Measurements from ENCODE around the gene HMCN2.

HMCN2 gene

DNA sequence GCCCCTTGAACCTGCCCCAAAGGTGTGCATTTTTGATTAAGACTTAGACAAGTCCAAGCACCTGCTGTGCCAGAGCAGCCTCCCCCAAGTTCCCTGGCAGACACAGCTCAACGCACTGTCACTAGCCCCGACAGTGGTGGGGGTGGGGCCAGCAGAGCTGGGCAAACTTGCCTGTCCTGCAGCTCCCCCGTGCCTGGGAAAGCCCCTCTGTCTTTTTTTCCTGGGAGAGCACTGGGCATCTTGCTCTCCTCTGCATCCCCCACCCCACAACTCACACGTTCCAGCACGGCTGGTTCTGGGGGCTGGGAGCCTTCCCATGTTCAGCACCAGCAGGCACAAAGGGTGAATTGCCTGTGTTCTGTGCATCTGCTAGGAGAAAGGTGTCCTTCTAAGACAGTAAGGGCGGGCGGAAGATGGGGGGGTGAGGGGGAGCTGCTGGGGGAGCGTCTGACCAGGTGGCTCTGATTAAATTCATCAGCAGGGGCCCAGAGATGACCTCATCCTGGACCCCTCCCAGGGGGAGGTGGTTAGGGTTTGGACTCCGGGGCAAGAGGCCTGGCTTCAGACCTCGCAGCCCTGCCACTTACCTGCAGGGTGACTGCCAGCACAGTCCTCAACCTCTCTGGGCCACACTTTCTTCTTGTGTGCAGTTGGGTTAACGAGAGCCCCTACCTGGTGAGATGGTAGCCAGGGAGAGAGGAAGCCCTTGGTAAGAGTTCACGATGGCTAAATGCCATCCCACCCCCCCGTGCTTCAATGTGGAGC, 23.5 kb downstream of the HMCN2 start:
- DNase-seq (ENCODE audit: low read depth in 2 of 2, low spot score in 1 of 2): no peak

DNA sequence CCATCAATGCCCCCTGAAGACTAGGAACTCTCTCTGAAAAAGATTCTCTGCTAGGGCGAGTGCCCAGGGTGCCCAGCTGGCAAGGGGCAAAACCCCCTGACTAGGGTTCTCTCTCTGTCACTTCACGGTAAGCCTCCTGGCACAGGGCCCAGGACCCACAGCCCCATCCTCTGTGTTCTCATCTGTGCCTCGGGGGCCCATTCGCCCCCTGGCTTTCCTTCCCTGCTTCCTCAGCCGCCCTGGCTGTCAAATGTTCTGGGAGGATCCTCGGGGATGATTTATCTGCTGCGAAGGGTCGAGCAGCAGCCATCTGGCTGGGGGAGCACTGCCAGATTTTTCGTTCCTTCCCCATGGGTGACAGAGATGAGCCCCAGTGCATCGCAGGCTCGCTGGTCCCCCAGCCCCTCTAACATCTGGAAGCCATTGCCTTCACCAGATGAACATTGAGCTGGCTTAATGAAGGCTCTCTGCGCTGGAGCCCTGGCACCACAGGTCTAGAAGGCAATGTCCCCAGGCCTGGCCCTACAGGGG, 24.2 kb downstream of the HMCN2 start:
- no peak for DNase-seq (ENCODE audit: low read depth in 2 of 2, low spot score in 1 of 2)

DNA sequence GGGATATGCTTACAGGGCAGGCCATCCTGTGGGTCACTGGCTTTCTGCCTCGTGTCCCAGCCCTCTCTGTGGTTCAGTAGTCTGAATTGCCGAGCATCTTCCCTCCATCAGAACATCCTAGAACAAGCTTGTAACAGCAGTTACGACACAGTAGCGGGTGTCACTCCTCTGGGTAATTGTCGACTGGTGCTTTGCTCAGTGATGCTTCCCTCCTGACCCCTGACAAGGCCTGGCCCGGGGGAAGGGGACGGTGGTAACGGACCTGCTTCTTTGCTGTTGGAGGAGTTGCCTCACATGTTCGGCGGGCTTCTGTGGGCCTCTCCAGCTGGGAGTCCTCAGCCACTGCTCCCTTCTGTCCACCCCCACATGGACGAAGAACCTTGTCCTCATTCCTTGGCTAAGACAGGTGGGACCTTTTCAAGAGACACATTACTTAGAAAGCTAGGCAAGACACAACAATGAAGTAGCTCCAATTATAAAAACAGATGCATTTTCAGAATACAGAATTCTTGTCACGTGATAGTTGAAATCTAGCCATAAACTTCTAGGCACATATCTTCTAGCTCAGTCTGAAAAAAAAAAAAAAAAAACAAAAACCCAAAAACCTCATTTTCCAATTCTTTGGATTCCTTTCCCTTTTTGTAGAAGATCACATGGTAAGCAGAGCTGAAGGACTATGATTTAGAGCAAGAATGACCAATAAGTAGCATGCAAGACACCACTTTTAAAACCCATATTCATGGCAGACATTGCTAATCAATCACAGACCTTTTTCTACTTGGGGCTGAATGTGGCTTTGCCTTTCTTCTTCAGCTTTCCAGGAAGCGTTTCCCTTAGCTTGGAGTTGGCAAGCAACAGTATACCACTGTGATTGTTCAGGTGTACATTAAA, 25.0 kb downstream of the HMCN2 start:
- DNase-seq (ENCODE audit: low read depth in 2 of 2, low spot score in 1 of 2): no peak

DNA sequence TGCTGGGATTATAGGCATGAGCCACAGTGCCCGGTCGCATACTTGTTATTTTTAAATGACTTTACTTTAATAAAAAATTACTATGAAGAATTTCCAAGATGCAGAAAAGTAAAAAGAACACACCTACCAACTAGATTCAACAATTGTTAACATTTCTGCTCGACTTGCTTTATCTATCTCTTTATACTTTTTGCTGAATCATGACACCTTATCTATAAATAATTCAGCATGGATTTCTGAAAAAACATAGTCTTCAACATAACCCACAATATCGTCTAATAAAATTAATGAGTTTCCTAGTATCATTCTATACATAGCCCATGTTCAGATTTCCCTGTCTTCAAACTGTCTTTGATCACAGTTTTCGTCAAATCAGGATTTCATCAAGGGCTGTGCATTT, 25.9 kb downstream of the HMCN2 start:
- DNase-seq (ENCODE audit: low read depth in 2 of 2, low spot score in 1 of 2): no peak

DNA sequence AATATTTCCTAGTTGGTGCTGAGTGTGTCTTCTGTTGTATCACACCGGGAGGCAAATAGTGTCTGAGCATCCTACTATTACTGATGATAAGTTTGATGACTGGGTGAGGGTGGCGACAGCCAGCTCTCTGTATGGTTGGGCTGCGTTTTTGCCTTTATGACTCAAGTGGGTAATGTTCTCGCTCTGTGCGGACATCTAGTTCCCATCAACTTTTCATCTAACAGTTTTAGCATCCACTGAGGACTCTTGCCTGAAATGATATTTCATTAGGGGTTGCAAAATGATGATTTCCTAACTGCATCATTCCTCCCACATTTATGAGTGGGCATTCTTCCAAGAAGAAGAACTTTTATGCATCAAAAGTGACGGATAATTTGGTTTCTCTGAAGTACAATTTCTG, 26.5 kb downstream of the HMCN2 start:
- no peak for DNase-seq (ENCODE audit: low read depth in 2 of 2, low spot score in 1 of 2)

DNA sequence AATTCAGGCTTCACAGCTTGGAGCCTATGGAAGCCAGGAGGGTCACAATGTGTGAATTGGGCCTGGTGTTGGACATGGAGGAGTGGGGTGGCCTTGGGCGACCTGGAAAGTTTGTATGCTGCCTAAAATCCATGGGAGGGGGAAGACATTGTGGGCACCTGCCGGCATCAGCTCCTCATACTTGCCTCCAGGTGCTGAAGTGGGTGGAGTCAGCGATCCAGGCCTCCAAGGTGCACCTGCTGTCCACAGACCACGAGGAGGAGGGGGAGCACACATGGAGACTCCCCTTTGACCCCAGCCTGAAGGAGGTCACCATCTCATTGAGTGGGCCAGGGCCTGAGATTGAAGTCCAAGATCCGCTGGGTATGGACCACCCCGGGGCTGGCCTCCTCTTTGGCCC, 29.1 kb downstream of the HMCN2 start:
- DNase-seq (ENCODE audit: low read depth in 2 of 2, low spot score in 1 of 2): no peak

DNA sequence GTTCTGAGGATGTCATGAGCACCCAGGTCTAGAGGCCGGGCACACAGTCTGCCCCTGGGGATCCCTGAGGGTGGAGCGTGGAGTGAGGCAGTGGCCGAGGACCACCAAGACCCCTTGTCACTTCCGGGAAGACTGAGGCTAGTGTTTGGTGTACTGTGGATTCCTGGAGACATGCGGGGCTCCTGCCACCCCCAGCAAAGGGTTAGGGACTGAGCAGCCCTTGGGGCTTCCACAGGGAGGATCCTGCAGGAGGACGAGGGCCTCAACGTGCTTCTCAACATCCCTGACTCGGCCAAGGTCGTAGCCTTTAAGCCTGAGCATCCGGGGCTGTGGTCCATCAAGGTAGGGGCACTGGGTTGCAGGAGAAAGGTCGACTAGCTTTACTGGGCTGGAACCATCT, 29.9 kb downstream of the HMCN2 start:
- DNase-seq (ENCODE audit: low read depth in 2 of 2, low spot score in 1 of 2): no peak

DNA sequence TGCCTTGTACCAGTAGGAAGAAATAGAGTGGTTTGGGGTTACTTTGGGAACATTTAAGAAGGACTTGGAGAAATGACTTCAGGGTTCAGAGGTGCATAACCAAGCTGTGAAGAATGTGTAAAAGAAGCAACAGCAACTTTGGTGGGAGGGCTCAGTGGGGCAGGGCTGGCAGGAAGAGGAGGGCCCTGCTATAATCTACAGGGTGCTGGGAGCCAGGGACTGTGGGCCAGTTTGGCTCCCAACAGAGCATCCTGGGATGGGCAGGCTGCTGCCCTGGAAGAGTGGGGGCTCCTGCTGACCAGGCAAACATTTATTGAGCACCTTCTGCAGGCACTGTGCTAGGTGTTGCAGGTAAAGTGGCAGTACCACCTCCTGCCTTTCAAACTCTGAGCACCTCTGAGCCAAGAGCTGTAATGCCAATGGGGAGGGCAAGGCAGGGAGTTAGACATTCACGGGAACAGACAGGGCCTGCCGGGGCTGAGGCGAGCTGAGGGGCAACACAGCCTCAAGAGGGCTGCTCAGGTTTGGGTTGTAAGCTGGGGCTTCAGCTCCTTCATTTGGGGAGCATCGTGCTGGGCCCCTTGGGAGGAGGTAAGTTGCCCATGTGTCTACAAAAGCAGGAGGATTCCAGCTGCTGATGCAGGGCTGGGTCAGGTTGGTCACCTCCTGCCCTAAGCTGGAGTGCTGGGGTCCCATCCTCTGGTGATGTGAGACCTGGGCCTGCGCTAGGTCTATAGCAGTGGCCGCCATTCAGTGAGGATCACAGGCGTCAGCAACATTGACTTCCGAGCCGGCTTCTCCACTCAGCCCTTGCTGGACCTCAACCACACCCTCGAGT, 30.6 kb downstream of the HMCN2 start:
- no peak for DNase-seq (ENCODE audit: low read depth in 2 of 2, low spot score in 1 of 2)

DNA sequence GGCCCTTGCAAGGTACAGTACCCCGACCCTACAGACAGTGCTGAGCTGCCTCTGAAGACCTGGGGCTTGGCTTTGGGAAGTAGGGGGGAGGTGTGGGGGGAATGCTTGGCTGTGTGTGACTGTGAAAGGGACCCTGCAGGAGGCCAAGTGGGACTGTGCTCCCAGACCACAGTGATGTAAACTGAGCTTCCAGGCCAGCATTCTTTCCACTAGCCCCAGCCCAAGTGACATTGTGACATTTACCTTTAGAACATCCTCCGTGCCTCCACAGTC, 31.2 kb downstream of the HMCN2 start:
- DNase-seq (ENCODE audit: low read depth in 2 of 2, low spot score in 1 of 2): no peak

DNA sequence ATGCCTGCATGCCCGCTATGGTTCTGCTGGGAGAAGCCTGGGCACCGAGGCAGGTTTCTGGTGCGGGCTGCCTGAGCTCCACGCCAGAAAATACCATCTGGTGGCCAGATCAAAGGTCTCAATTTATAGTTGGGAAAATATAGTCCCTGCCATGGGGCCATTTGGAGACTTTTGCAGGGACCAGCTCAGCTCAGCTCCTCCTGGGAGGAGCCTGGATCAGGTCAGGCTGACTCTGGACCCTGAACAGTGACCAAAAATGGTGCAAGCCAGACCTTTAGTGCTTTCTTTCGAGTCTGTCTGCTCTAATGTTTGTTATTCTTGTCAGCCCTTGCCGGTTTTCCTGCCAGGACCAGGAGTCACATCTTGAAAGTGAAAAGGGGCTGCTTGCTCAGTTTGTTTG, 31.8 kb downstream of the HMCN2 start:
- DNase-seq (ENCODE audit: low read depth in 2 of 2, low spot score in 1 of 2): no peak

DNA sequence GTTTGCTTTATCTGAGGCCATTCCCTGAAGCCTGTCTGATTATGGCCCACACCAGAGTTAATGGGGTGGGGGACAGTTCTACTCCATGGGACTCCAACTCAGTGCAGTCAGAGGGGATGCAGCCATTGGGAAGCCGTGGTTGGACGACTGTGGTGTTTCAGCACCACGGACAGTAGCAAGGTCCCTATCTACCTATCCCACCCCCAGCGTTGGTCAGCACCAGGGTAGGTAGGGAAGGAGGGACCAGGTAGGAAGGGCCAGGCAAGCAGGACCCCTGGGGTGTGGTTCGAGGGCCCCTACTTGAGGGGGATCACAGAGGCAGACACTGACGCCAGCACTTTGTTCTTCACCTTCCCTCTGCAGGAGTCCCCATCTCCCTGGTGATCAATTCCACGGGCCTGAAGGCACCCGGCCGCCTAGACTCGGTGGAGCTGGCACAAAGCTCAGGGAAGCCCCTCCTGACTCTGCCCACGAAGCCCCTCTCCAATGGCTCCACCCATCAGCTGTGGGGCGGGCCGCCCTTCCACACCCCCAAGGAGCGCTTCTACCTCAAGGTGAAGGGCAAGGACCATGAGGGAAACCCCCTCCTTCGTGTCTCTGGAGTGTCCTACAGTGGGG, 33.2 kb downstream of the HMCN2 start:
- DNase-seq (ENCODE audit: low read depth in 2 of 2, low spot score in 1 of 2): no peak

DNA sequence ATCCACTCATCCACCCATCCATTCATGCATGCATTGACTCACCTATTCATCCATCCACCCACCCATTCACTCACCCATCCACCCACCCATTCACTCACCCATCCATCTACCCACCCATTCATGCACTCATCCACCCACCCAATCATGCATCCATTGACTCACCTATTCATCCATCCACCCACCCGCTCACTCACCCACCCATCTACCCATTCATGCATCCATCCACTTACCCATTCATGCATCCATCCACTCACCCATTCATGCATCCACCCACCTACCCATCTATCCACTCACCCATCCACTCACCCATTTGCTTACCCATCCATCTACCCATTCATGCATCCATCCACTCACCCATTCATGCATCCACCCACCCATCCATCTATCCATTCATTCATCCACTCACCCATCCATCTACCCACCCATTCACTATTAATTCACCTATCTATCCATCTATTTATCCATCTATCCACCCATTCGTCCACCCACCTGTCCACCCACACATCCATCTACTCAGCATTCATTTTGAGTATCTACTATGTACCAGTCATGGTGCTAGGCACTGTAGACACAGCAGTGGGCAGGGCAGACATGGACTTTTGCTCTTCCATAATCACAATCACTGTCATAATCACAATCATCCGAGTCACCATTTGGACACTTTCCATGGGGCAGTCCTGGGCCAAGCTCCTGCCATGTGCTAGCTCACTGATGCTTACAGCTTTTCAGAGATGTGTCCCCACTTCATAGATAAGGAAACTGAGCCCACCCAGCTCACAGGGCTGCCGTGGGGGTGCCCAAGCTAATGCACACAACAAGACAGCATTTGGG, 34.4 kb downstream of the HMCN2 start:
- DNase-seq (ENCODE audit: low read depth in 2 of 2, low spot score in 1 of 2): no peak

DNA sequence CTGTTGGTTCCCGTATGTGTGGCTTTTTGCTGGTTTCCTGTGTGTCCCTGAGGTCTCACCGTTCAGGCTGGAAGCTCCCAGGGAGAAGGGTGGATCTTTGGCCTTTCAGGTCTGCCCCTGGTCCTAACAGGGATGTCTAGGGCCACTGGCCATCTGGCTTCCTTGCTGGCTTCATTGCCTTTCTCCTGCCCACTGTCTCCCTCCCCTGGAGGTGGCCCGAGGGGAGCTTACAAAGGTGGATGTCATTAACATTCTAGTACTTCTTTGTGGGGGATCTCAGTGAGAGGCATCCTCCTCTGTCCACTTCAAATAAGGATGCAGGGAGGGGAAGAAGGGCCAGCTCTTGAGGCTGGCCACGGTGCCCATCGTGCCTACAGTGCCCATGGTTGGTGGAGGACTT, 35.2 kb downstream of the HMCN2 start:
- no peak for DNase-seq (ENCODE audit: low read depth in 2 of 2, low spot score in 1 of 2)

DNA sequence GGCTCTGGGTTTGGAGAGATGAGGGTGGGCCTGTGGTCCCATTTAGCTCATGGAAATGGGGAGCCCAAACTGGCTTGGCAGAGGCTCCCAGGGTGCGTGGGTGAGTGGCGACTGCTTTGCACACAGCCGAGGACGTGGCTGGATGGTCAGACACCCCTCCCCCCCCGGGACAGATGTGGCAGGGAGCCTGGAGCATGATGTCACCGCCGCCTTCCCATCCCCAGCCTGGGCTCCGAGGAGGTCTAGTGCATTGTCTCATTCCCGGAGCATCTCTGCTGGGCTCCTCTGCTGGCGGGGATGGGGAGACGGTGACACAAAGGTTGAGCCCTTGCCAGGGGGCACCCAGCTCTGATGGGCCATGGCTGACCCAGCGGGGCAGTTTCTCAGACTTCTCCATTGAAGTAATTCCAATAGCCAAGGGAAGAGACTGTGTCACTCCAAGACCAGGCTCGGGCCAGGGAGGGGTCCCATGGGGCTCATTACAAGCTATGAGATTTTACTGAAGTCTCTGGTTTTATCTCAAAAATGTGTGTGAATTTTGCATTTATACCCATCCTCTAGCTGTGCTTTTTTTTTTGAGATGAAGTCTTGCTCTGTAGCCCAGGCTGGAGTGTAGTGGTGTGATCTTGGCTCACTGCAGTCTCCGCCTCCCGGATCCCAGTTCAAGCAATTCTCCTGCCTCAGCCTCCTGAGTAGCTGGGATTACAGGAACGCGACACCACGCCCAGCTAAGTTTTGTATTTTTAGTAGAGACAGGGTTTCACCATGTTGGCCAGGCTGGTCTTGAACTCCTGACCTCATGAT, 36.1 kb downstream of the HMCN2 start:
- DNase-seq (ENCODE audit: low read depth in 2 of 2, low spot score in 1 of 2): no peak

DNA sequence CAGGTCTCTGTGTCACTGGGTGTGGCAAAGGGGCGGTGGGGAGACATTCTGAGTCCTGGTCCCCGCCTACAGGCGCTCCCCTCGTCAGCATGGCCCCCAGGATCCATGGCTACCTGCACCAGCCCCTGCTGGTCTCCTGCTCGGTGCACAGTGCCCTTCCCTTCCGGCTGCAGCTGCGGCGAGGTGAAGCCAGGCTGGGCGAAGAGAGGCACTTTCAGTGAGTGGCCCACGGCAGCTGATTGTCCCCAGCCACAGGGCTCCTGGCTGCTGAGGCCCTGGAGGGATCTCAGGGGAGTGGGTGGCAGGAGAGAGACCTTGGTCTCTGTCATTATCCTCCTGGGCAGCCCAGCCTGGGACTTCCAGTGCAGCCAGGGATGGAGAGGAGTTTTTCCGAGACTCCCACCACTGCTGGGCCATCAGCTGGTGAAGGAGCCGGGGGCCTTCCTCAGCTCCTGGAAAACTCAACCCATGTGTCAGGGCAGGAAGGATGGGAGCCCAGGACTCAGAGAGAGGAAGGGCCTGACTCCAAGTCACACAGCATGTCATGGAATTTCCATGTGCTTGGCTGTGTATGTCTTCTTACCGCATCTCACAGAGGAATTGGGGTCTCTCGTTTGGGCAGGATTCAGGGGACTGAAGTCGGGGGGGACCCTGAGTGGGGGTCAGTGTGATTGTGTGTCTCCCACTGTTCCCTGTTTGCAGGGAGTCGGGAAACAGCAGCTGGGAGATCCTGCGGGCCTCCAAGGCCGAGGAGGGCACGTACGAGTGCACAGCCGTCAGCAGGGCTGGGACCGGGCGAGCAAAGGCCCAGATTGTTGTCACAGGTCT, 37.4 kb downstream of the HMCN2 start:
- no peak for DNase-seq (ENCODE audit: low read depth in 2 of 2, low spot score in 1 of 2)

DNA sequence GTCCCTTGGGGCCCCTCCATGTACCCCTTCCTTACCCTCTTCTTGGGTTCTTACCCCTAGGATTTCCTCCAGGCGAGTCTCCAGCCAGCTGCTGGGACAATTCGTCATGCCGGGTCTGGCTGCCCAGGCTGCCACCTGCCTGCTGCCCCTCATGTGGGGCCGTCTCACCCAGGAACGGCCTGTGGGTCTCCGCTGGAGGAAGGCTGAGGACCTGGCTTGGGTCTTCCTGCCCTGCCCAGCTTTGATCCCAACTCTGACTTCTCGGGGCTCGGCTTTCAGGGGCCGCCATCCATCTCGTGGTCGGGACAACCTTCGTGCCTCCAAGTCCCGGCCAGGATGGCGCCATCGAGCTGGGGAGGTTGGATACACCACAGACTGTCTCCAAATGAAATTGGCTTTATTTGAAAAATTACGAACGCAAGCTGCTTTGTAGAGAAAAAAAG, 38.1 kb downstream of the HMCN2 start:
- no peak for DNase-seq (ENCODE audit: low read depth in 2 of 2, low spot score in 1 of 2)

DNA sequence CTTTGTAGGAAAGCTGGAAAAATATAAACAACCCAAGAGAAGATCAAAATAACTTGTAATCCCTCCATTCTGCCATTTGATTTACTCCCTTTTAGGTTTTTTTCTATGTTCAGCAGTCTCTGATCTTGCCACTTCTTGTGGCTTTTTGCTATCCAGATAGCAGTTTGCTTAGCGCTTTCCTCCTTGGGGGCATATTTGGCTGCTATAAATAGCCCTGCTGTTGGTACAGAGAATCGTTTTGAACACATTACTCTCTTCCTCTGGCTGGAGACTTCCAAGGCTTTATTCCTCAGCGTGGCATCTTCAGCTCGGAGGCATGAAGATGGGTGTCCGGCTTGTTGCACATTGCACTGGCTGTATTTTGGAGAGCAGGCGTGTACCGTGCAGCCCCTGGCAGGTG, 38.6 kb downstream of the HMCN2 start:
- DNase-seq (ENCODE audit: low read depth in 2 of 2, low spot score in 1 of 2): no peak

DNA sequence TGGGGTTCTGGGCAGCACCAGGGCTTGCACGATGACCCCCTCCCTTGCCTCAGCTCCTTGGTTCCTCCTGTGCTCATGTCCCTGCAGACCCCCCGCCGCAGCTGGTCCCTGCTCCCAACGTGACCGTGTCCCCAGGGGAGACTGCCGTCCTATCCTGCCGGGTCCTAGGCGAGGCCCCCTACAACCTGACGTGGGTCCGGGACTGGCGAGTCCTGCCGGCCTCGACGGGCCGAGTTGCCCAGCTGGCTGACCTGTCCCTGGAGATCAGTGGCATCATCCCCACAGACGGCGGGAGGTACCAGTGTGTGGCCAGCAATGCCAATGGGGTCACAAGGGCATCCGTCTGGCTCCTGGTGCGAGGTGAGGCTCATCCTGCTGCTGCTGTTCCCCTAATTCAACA, 39.1 kb downstream of the HMCN2 start:
- DNase-seq (ENCODE audit: low read depth in 2 of 2, low spot score in 1 of 2): no peak

DNA sequence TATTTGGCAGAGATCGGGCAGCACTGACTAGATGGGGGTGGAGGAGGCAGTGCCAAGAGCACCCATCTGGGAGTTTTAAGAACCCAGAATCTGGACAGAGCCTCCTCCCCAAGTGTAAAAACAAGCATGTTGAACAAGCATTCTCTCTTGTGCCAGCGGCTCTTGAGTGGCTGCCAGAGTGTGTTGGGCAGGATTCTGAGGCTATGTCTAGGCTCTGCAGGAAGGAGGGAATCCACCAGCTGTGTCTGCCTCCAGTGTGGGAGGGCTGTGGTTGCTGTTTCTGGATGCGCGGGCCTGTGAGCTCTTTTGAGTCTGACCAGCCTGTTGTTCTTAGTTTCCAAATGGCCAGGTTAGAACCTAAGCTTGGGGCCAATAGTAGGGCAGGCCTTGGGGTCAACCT, 39.8 kb downstream of the HMCN2 start:
- DNase-seq (ENCODE audit: low read depth in 2 of 2, low spot score in 1 of 2): no peak

All from stimulated activated CD8-positive, alpha-beta memory T cell treated with anti-CD3 and anti-CD28 coated beads, Interleukin-4, amount 100 ng/mL, for 1 hour (primary cell).